Activated naive CD8-positive, alpha-beta T cell treated with anti-CD3 and anti-CD28 coated beads for 36 hours (primary cell): ENCODE results near the gene RASIP1. TPM values are rescaled to one million over a fixed set of nuclear protein-coding genes. Genes with fewer than 3 reads are reported as not detected.

Experiments
- DNase-seq: peaks from one replicate; pipeline ENCODE4 v3.0.0; 2021
- H3K27ac Mint-ChIP-seq: one replicate; pipeline ENCODE4 v1.8.0; 2022; ENCODE audit warnings: mild to moderate bottlenecking, moderate library complexity, mixed read lengths
- H3K27me3 Mint-ChIP-seq: one replicate; pipeline ENCODE4 v1.8.0; 2022; ENCODE audit warnings: mild to moderate bottlenecking, mixed read lengths
- H3K36me3 Mint-ChIP-seq: one replicate; pipeline ENCODE4 v1.8.0; 2021; ENCODE audit warnings: mild to moderate bottlenecking, mixed read lengths
- H3K4me1 Mint-ChIP-seq: one replicate; pipeline ENCODE4 v1.8.0; 2021; ENCODE audit warnings: mixed read lengths
- H3K4me3 Mint-ChIP-seq: one replicate; pipeline ENCODE4 v1.8.0; 2022; ENCODE audit warnings: mild to moderate bottlenecking, moderate library complexity, mixed read lengths
- H3K9me3 Mint-ChIP-seq: one replicate; pipeline ENCODE4 v1.8.0; 2022; ENCODE audit warnings: mixed read lengths
- total RNA-seq, 2 experiments: library from RNA; stranded (reverse); gene quantifications; one replicate each; pipeline ENCODE4 v1.2.3, GENCODE V29; 2021

RASIP1 gene
- total RNA-seq, 2 experiments from 2014 or later = 0.40 to 0.49 TPM

DNA sequence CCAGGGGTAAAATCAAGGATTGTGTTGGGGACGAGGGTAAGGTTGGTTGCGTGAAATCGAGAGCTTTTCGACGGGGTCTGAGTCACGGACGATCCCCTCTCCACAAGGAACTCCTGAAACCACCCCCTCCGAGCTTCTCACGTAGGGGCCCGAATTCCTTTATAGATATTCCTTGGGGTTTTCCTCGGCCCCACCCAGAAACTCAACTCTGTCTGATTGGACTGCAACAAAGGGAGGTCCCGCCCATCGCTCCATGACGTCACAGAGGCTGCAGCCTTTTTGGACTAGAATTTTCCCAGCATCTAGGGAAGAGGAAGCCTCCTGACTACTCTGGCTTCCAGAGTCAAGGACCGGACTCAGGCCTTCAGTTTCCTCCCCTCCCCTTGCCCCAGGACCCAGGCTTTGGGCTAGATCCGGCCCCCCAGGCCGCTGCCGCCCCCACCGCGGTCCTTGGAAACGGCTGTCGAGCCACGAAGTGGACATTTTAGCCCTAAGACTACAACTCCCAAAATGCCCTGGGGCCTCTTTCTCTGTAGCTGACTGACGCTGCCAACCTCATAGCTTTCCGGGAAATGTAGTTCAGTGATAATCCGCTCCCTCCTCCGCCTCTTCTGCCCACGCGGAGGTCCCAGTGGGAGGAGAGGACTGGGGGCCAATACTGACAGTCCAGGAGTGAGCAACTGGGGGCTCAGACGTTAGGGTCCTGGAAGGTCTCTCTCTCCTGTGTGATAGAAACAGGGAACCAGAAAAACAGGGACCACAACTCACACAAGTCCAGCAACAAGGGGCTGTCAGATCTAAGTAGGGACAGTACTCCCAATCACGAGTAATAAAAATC lies 6.5 kb upstream of the RASIP1 start, which contains the start of gene IZUMO1:
TSS of gene IZUMO1 (minus strand) at position 172 of the 838 bp plus-strand sequence. CDS start 1,050 bp downstream, outside the sequence.
- peak; percentile 50 for DNase-seq
- Mint-ChIP-seq H3K27me3 (peaks cover 36% of the 10 kb centered on the region), H3K4me3 (no peak within 1 kb of the TSS), H3K27ac (peak within 1 kb of the TSS; percentile 29), H3K4me1 (peaks cover 11% of the 10 kb centered on the region), H3K9me3 (peaks cover 2% of the 10 kb centered on the region), H3K36me3 (peaks cover 2% of the 10 kb centered on the region)

DNA sequence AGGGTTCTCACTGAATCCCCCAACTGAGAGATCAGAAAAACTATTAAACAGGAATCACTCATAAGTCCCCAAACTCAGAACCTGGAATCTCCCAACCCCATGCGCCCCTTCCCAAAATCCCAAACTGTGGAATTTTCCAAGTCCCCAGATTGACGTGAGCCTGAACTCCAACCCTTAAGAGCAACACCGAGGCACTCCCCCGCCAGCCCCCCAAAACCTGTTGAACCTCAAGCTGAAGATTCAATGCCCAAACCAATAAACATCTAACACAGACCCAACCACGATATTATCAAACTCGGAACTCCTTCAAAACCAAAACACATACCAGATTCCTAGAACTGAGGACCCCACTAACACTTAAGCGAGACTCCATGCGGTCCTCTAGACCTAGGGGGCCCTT lies 5.7 kb upstream of the RASIP1 start:
- Mint-ChIP-seq H3K4me1 (peaks cover 16% of the 10 kb centered on the region), H3K36me3 (peaks cover 2% of the 10 kb centered on the region), H3K27me3 (peaks cover 33% of the 10 kb centered on the region), H3K27ac (no peak overlapping the region), H3K9me3 (peaks cover 2% of the 10 kb centered on the region), H3K4me3 (no peak overlapping the region)
- DNase-seq = no peak

DNA sequence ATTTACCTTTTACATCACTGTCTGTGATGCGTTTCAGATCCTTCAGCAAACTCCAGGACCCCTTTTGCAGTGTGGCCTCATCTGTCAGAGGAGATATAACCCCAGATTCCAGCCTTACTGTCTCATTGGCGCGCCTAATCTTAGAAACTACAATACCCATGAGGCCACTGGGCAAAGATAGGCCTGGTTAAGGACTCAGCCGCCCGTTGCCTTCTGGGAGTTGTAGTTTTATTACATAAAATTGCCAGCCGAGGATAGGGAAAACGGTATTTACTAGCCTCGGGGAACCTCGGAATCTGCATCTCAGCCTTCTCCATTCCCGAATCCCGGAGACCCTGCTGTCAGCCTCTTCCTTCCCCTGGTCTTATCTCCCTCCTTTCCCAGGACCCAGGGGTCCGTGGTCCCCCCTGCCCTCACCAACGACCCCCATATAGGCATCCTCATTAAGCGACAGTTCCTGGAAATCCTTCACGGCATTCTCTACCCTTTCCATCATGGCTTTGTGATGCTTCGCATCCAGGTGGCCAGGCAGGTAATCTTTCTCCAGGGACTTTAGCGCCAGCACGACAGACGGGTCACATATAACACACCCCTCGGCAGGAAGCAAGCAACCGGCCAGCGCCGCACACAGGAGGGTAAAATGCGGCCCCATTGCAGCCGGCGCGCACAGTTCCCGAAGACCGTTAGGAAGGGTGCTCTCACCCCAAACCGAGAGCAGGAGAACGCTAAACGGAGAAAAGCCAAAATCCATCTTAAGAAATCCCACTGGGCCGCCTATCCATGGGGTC lies 5.0 kb upstream of the RASIP1 start:
- Mint-ChIP-seq H3K4me1 (peaks cover 16% of the 10 kb centered on the region), H3K4me3 (no peak overlapping the region), H3K36me3 (peaks cover 2% of the 10 kb centered on the region), H3K27ac (no peak overlapping the region), H3K27me3 (peaks cover 36% of the 10 kb centered on the region), H3K9me3 (peaks cover 2% of the 10 kb centered on the region)
- DNase-seq = peak; percentile 44

DNA sequence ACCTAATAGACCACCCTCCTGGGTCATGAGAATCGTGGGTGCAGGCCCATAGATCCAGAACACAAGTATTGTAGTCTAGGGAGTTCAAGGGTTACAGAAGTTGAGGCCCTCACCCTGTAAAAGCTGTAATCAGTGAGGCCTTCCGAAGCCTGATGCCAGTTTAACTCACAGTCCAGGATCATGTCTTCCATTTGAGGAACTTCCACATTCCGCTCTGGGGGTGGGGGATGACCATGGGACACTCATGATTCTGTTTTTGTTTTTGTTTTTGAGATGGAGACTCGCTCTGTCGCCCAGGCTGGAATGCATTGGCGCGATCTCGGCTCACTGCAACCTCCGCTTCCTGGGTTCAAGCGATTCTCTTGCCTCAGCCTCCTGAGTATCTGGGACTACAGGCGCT lies 1.7 kb upstream of the RASIP1 start:
- Mint-ChIP-seq H3K27ac (no peak overlapping the region), H3K9me3 (peaks cover 2% of the 10 kb centered on the region), H3K27me3 (peaks cover 47% of the 10 kb centered on the region), H3K36me3 (peaks cover 2% of the 10 kb centered on the region), H3K4me3 (no peak overlapping the region), H3K4me1 (peaks cover 19% of the 10 kb centered on the region)
- DNase-seq = no peak

DNA sequence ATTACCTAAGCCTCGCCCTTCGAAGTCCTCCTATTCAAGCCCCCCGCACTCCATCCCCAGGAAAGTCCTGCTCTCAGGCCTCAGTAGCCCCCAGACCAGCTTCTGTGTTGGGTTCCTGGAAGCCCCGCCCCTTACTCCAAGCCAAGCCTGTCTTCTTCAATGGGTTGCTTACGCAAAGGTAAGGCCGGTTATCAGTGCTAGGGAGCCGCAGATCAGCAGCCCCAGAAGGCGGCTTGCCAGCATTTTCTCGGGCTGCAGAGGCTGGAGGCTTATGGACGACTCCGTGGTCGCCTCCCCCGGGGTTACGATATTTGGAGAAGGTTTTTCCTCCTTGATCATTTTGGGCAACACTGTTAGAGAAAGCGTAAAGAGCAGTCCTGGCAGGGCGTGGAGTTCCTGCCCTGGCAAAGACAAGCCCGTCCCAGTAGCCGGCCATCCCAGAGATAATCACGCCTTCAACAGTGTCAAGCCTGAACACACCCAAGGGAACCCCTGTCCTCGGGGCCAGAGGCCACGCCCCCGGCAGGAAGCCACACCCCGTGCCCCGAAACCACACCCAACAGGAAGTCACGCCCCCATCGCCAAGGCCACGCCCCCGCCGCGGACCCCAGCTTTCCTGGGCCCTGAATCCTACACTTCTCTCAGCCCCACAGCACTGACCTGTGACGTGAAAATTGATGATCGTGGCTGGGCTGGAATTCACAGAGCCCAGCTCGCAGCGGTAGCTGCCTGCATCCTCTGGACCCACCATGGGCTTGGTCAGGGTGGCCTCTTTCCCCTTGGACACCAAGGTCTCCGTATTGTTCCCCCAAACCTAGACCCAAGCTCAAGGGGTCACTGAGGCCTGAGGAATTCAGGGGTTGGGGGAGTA lies 954 bp upstream of the RASIP1 start:
- H3K4me1 Mint-ChIP-seq = peaks cover 15% of the 10 kb centered on the region
- no peak overlapping the region for H3K27ac Mint-ChIP-seq
- peak; percentile 43 for DNase-seq
- H3K9me3 Mint-ChIP-seq = peaks cover 2% of the 10 kb centered on the region
- no peak overlapping the region for H3K4me3 Mint-ChIP-seq
- H3K36me3 Mint-ChIP-seq = peaks cover 2% of the 10 kb centered on the region
- peaks cover 44% of the 10 kb centered on the region for H3K27me3 Mint-ChIP-seq

DNA sequence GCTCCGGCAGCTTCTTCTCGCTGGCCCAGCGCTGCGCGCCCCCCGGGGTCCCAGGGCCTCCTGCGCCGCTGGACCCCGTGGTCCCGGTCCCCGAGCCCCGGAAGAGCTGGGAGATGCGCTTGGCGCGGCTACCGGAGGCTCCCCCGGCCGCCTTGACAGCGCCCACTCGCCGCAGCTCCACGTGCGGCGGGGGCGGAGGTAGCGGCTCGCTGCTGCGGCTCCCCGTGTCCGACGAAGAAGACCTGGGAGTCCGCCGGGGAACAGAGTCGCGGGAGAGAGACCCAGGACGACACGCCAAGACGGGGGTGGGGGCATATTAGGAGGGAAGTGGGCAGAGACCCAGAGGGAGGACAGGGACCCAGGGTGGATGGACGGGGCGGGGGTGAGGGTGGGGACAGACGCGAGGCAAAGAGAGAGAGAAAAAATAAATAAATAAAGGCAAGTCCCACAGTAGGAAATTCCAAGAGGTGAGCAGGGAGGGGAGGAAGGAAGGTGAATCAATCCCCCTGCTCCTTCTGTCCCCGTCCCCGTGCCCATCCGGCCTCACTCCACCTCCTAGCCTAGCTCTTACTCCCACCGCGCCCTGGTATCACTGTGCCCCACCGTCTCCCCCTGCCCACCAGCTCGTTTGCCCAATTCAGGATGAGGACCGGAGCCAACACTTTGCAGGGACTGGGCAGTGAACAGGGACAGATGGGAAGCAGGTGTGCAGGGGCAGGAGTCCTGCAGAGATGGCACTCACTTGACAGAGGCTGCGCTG lies 826 bp downstream of the RASIP1 start:
- no peak for DNase-seq
- no peaks in the 10 kb centered on the region for H3K36me3 Mint-ChIP-seq
- H3K27ac Mint-ChIP-seq = no peak overlapping the region
- no peak overlapping the region for H3K4me3 Mint-ChIP-seq
- no peaks in the 10 kb centered on the region for H3K9me3 Mint-ChIP-seq
- peaks cover 11% of the 10 kb centered on the region for H3K4me1 Mint-ChIP-seq
- peaks cover 33% of the 10 kb centered on the region for H3K27me3 Mint-ChIP-seq

DNA sequence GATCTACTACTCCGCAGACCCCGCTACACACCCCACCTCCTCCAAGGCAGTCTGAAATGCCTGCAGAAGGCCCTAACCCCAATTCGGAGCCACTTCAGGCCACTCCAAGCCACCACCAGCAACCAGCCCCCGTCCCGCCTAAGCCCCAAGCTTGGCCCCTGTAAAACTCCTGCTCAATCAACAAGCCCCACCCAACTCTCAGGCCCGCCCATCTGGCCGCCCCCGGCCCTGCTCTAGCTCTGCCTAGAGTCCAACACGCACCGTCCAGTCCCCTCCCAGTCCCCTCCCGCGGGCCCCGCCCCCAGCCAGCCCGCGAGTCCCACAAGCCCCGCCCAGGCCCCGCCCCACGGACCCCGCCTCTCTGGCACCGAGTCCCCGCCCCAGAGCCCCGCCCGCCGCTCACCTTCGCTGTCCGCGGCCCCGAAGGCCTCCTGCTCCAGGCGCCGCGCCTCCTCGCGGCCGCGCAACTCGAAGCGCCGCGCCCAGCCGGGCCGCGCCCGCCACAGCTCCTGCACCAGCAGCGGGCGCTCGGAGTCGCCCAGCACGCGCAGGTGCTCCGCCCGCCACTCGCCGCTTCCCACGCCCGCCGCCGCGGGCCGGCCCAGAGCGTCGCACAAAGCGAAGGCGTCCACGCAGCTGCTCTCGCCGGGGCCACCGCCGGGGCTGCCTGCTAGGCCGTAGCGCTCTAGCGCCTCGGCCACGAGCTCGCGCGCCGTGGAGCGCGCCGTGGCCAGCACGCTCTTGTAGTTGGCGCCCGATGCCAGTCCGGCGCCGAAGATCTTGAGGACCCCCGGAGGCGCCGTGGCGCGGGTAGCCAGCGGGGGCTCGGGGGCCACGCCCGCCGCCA lies 1.6 kb downstream of the RASIP1 start:
- H3K9me3 Mint-ChIP-seq = no peaks in the 10 kb centered on the region
- peaks cover 11% of the 10 kb centered on the region for H3K4me1 Mint-ChIP-seq
- peaks cover 28% of the 10 kb centered on the region for H3K27me3 Mint-ChIP-seq
- no peak overlapping the region for H3K27ac Mint-ChIP-seq
- peak; percentile 91 for DNase-seq
- H3K36me3 Mint-ChIP-seq = no peaks in the 10 kb centered on the region
- H3K4me3 Mint-ChIP-seq = peak overlapping the region; percentile 53

DNA sequence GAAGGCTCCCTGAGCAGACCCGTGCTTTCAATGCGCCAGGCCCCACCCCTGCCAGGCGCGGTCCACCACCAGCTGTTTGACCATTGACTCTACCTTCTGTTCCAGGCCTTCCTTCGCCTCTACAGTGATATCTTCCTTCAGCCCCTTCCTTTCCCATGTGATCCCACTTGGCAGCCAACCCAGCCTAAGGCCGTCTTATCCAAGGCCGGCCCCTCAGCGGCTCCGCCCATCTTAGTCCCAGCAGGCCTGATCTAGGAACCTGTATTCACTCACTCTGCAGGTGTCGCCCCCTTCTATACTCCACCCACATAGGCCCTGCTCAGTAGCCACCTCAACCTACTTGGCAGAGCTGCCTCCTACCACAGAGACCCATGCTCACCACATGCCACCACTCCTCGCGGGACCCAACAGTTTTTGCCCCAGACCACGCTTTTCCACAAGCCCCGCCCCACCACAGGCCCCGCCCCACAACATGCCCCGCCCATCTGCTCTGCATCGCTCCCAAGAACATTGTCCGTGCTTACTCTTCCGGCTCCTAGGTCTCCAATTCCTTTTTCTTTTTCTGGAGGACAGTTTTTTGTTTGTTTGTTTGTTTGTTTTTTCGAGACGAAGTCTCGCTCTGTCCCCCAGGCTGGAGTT lies 2.9 kb downstream of the RASIP1 start:
- Mint-ChIP-seq H3K4me1 (peaks cover 11% of the 10 kb centered on the region), H3K27ac (no peak overlapping the region), H3K9me3 (no peaks in the 10 kb centered on the region)

DNA sequence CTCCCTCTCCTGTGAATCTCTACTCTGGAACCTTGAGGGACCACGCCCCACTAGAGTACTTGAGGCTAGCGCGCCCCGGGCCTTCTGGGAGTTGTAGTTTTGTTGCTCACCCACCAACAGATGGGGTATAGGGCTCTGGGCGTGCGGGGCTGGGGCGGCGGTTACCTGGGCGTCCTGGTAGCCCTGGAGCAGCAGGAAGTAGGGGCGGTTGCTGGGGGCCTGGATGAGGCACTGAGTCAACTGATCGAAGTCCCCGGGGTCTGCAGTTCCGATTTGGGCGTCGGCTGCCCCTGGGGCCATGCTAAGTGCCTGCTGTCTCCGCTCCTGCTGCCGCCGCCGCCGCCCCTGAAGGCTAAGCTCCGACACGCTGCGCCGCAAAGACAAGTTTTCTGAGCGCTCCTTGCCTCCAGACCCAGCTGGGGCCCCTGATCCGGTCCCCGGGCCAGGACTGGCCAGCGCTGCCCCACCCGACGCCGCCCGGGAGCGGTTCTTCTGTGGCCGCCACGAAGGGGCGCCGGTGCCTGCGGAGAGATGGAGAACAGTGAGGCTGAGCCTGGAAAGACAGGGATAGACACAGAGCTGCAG lies 5.3 kb downstream of the RASIP1 start:
- Mint-ChIP-seq H3K4me3 (no peak overlapping the region), H3K27ac (no peak overlapping the region), H3K9me3 (no peaks in the 10 kb centered on the region), H3K36me3 (no peaks in the 10 kb centered on the region), H3K27me3 (peaks cover 8% of the 10 kb centered on the region), H3K4me1 (peaks cover 5% of the 10 kb centered on the region)
- no peak for DNase-seq

More for the DNA sequence above, 2.9 kb downstream of the RASIP1 start:
- no peaks in the 10 kb centered on the region for H3K36me3 Mint-ChIP-seq
- H3K4me3 Mint-ChIP-seq = no peak overlapping the region
- no peak for DNase-seq
- peaks cover 20% of the 10 kb centered on the region for H3K27me3 Mint-ChIP-seq

DNA sequence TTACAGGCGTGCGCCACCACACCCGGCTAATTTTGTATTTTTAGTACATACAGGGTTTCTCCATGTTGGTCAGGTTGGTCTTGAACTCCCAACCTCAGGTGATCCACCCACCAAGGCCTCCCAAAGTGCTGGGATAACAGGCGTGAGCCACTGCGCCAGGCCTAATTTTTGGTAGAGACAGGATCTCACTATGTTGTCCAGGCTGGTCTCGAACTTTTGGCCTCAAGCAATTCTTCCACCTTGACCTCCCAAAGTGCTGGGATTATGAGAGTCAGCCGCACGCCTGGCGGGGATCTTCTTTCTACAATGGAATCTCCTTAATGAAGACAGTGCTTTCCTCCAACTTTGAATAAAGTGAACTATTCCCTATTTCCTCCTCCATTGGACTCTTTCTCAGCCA lies 5.8 kb downstream of the RASIP1 start:
- Mint-ChIP-seq H3K9me3 (no peaks in the 10 kb centered on the region), H3K27me3 (peaks cover 3% of the 10 kb centered on the region), H3K36me3 (no peaks in the 10 kb centered on the region), H3K4me3 (no peak overlapping the region), H3K4me1 (peaks cover 3% of the 10 kb centered on the region), H3K27ac (no peak overlapping the region)
- no peak for DNase-seq

DNA sequence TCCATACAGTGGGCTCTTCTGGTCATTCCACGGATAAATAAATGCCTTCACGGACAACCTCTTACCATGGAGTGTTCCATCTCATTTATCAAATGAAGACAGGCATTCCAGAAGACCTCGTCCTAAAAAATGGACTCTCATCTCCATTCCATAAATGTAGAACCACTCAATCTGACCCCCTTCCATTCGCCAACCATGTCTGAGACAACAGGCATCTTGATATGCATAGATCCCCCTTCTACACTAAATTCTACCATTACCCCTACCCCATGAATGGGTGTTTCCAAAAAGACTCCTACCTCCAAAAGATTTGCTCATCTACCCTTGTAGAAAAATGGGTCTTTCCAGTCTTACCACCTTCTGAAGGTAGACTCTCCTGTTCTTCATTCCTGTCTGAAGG lies 9.0 kb downstream of the RASIP1 start:
- H3K4me3 Mint-ChIP-seq = no peak overlapping the region
- H3K27ac Mint-ChIP-seq = no peak overlapping the region
- H3K9me3 Mint-ChIP-seq = peaks cover 3% of the 10 kb centered on the region
- DNase-seq = no peak
- no peaks in the 10 kb centered on the region for H3K27me3 Mint-ChIP-seq
- H3K36me3 Mint-ChIP-seq = peaks cover 13% of the 10 kb centered on the region
- H3K4me1 Mint-ChIP-seq = peaks cover under 1% of the 10 kb centered on the region

DNA sequence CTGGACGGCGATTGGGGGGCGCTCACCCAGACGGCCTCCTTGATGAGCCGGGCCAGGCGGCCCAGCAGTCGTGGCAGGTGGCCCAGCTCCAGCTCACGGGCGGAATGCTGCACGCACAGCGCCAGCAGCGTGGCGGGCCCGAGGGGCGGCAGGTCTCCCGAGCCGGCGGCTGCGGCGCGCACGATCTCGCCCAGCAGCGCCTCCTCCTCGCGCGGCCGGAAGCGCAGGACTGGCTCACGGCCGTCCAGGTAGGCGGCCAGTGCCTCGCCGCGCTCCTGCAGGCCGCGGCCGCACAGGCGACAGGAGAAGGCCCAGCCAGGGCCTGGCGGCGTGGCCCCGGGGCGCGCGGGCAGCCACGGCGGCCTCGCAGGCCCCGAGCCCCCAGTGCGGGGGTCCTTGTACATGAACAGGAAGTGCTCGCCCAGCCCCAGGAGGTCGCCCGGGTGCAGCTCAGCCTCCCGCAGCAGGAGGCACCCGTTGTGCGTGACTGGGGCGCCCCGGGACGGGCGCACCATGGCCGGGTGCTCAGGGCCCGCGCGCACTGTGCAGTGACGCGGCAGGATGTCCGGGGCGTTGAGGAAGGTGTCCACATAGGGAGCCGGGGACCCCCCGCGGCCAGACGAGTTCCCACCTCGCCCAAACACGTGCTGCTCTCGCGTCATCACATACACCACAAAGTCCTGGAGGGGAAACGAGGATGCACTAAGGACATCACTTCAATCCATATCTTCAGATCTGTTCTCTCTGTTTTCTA lies 11.3 kb downstream of the RASIP1 start:
- Mint-ChIP-seq H3K36me3 (peaks cover 26% of the 10 kb centered on the region), H3K4me1 (peaks cover 15% of the 10 kb centered on the region), H3K9me3 (peaks cover 14% of the 10 kb centered on the region), H3K4me3 (no peak overlapping the region), H3K27me3 (no peaks in the 10 kb centered on the region), H3K27ac (no peak overlapping the region)
- DNase-seq = no peak
